Activated effector memory CD4-positive, alpha-beta T cell treated with Interleukin-2 at 50 U/mL for 16 hours (primary cell): ENCODE data around the gene HEATR5B.
"Not testable (repeated sequence)": the region's sequence is repeated elsewhere in the genome, so short reads cannot be mapped to it uniquely, and the experiment has no call there.

Source experiments
- DNase-seq: peaks from one replicate; pipeline ENCODE4 v3.0.0-alpha.2; 2020

Gene HEATR5B

DNA sequence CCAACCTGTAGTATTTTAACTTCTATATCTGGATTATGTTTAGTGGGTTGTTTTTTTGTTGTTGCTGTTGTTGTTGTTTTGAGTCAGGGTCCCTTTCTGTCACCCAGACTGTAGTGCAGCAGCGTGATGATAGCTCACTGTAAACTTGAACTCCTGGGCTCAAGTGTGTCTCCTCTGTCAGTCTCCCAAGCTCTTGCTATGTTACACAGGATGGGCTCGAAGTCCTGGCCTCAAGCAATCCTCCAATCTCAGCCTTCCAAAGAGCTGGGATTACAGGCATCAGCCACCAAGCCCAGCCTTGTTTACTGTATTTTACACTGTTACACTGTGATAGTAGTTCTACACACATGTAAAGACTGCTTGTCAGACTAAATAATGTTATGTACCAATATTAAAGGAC is 108.1 kb downstream of the HEATR5B start:
- no peak for DNase-seq

DNA sequence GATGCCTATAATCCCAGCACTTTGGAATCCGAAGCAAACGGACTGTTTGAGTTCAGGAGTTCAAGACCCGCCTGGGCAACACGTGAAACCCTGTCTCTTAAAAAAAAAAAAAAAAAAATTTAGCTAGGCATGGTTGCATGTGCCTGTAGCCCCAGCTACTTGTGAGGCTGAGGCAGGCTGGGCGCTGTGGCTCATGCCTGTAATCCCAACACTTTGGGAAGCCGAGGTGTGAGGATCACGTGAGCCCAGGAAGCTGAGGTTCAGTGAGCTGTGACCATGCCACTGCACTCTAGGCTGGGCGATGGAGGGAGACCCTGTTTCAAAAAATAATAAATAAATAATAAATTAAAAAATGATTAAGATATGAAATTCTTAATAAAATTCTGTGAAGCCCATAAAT is 108.9 kb downstream of the HEATR5B start:
- no peak for DNase-seq

DNA sequence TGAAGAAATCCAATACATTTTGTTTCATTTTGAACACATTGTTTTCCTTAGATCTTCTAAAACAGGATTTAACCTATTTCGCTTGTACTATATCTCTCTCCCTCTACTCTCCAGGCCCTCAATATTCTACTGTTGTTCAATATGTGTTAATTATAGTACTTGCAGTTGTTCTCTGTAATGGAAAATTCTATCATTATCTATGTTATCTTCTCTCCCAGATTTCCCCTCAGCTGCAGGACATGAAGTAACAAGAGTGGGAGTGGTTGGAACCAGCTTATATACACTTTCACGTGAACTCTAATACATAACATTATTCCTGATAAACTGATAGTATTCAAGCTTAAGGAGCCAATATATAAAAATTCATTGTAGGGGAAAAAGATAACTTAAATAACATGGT is 110.9 kb downstream of the HEATR5B start:
- no peak for DNase-seq

DNA sequence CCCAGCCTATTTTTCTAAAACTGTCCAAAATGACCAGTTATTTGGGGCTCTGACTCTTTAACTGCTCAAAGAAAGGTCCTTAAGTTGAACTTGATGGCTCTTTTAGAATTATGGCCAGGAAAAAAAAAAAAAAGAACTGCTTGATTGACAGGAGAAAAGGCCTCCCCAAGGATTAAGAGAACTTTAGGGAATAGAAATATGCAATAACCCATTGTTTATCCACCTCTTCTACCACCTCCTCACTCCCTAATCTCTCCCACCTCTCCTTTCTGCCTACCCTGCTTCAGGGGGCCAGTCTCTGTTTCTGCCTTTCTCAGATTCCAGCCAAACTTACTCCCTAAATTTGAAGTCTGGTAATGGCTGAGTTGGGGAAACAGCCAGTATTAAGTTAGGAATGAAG is 112.2 kb downstream of the HEATR5B start:
- DNase-seq: no peak

DNA sequence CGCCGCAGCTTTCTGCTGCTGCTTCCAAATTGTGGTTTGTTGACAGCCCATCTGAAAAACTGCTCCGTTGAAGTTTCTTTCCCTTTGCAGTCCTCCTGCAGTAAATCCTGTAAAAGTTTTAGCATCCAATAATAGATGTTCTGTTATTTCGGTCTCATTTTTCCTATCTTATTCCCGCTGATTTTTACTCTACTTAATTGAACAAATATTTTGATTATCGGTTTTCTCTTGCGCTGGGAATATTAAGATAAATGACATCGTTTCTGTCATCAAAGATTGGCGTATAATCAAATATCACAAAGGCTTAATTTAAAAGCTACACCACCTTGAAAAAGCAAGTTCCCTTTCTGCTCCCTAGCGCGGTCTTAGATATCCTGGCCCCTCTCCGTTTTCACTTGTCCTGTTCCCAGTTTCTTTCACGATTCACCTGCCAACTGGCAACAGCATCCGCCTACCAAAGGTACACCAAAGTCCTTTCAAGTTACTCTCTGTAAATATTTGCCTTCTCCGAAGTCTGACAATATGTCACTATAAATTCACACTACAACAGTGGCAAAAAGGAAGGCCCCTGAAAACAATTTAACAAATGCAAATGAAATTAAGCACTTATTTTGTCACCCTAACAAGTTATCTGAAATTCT is 116.8 kb downstream of the HEATR5B start:
- no peak for DNase-seq

DNA sequence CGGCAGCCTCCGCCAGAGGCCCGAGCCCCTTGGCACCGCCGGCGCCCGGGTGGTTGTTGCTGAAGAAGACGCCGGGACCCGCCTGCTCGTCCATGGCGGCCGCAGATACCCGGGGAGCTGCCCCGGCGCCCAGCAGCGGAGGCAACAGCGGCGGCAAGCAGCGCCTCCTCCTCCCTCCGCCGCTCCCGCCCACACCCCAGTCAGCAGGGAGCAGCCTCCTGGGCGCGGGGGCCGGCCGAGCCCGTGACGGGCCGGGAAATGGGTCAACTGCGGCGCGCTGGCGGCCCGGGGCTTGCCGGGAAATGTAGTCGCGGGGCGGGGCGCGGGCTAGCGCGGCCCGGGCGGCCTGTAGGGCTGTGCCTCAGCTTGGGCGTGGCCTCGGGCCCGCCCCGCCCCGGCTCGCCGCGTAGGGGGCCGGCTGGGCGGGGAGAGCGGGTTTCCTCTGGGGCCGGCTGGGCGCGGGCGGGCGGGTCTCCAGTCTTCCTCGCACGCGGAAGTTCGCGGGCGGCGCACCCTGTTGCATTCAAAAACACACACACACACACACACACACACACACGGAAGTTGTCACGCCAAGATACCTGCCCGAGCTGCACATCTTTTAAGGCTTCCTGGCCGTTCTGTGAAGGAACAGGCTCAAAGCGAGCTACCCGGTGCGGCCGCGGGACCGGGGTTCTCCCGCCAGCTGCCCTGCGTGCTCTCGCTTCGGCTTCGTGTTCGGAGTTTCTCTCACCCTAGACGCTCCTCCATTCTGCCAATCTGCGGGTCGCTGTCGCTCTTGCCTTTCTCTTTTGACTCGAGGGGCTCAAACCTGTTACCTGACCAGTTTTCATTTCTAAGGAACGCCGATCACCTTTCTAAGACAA is 117.6 kb downstream of the HEATR5B start, which contains the start of gene STRN:
Gene STRN (minus strand): TSS at position 167 of the 866 bp plus-strand sequence. CDS start 73 bp downstream, at position 94.
- peak; percentile 98 for DNase-seq

DNA sequence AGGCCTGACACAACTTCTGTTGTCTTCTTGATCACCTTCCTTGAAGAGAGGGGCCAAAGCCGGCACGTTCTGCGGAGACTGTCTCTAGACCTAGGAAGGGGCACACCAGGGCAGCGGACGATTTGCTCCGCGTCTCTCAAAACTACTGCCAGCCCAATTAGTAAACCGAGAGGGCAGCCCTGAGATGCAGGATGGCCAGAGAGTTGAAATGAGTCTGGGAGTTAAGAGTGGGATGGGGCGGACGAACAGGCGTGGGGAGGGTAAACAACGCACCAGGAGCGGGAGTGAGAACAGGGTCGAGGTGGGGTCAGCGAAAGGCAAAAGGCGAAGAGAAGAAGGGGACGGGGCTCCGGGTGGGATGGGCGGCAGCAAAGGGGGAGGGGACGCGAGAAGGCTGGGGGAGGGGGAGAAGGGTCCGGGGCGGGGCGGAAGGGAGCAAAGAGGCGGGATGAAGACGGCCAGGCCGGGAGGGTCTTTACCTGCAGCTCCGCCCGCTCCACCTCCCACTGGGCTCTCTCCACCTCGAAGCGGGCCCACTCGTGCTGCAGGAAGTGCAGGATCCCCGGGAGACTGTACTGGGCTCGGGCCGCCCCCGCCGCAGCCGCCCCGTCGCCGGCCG is 118.3 kb downstream of the HEATR5B start:
- DNase-seq: peak; percentile 6

DNA sequence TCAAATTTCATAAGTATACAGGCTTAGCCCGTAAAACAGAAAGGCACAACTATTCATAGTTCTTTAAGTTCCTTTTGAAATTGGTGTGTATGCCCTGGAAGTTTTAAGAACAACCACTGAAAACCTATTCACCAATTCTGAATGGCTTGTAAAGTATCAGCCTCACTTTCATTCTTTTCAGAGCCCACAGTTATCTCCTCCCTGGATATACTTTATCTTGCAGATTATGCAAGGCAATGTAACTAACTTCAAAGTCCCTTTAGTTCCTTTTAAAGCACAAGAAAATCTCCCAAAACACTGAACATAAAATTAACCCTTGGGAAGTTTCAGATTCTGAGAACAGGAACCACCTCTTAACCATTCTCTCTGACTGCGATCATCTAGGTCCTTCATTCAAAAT is 119.0 kb downstream of the HEATR5B start:
- no peak for DNase-seq

DNA sequence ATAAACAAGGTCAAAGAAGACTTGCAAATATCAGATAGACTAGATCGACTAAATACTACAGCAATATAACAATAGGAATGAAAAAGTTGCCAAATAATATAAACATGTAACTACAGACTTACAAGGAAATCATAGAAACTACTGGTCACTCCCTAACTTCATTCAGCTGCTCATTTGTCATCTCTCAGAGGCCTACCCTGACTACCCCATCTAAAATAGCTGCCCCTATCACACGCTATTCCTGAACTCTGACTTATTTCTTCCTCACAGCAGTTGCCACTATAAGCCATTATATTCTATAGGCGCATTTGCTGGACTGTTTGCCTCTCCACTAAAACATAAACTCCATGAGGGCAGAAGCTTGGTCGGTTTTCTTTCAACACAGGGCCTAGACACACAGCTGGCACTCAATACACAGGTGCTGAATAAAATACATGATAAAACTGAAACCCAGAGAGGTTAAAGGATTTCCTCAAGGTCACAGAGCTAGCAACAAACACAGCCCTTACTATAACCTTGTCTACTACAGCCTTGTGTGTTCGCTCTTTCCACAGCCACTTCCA is 119.6 kb downstream of the HEATR5B start:
- no peak for DNase-seq

DNA sequence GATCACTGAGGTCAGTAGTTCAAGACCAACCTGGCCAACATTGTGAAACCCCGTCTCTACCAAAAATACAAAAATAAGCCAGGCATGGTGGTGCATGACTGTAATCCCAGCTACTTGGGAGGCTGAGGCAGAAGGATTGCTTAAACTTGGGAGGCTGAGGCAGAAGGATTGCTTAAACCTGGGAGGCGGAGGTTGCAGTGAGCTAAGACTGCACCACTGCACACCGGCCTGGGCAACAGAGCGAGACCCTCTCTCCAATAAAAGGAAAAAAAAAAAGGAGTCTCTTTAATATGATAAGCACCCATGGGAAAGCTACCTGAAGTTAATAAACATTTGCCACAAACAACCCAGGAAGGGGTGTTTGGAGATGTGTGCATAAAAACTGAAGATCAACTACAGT is 120.4 kb downstream of the HEATR5B start:
- no peak for DNase-seq

DNA sequence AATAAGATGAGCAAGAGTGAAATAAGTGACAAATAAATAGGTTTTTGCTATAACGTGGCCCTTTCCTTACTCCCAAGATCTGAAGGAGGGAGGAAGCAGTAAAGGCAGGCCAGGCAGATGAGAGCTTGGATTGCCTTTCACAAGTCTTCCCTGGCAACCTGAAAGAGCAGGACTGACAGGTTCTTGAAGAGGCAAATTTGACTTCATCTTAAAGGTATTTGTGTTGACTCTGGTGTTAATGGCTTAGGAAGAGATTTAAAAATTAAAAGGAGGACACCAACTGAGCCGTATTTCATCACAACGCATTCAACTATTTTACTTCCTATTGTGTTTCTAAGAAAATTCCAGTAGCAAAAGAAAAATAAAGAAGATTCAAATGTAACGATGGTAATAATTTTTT is 121.1 kb downstream of the HEATR5B start:
- DNase-seq: no peak

DNA sequence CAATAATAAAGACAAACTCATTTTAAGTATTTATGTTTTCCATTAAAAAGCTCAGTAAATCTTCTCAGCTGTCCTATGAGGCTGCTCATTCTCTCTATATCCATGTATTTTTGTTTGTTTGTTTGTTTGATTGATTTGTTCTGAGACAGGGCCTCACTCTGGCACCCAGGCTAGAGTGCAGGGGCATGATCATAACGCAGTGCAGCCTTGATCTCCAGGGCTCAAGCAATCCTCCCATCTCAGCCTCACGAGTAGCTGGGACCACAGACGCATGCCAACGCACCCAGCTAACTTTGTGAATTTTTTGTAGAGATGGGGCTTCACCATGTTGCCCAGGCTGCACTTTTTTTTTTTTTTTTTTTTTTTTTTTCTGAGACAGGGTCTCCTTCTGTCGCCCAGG is 123.4 kb downstream of the HEATR5B start:
- no peak for DNase-seq

DNA sequence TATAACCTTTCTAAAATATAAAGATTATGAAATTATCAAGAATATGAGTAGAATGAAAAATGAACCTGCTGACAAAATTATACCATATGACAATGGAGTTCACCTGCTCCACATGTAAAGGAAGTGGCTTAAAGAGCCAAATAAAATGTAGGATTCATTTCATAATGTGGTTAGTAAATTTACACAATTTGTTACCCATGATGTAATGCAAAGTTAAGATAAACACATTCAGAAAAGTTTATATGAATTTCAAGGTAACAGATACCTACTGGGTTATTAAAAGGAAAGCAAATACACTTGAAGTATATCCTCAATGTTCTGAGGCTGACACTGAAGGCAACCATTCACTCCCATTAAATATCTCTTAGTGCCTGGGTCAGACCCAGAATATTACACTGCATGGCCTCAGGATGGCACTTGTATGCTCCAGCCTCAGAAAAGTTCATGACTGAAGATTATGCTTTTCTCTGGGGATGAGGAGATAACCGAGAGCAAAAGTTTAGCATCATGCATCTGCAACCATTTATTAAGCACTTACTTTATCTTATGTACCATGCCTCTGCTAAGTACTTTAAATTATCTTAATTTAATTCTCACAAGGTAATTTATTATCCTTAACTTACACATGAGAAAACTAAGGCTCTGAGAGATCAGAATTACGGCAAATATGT is 124.0 kb downstream of the HEATR5B start:
- DNase-seq: no peak

DNA sequence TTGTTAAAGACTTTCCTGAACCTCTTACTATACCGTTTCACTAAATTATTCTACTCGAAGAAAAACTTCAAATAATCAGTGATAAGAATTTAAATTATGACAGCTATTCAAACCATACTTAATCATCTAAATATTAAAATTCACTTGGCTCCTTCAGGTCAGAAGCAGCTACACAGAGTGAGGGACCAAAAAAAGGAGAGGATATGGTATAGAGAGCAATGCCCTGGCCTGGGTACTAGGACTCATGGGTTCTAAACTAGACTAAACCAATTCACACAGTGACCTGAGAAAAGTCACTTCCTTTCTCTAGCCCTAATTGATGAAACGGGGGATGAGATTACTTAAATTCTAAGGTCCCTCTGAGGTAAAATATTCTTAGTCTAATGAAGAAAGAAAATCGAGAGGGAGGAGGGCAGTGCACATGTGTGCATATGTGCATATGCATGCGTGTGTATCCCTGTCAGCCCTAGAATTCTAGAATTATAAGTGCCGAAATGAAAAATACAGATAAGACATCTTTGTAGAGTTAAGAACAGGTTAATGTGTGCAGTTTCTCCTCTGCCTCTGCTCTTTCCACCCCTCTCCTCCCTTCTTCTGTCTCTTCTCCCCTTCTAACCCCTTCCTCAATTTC is 129.1 kb downstream of the HEATR5B start:
- DNase-seq: no peak

DNA sequence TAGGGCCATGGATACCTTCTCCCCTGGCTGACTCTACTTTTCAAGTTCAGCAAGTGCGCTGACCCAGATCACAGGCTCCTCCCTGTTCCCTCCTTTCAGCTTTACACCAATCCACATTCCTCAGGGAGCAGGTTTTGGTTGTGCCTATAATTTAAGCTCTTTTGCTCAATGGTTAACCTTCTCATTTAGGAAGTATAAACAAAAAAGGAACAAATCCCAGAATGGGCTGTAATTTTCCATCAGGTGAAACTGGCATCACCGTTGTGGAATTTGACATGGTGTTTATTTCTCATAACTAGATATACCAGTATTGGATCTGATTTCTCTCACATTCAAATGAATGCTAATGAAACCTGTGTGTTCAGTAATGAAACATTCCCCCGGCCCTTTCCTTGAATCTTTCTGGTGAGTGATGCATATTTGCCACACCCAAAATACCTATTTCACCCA is 131.4 kb downstream of the HEATR5B start:
- DNase-seq: no peak

DNA sequence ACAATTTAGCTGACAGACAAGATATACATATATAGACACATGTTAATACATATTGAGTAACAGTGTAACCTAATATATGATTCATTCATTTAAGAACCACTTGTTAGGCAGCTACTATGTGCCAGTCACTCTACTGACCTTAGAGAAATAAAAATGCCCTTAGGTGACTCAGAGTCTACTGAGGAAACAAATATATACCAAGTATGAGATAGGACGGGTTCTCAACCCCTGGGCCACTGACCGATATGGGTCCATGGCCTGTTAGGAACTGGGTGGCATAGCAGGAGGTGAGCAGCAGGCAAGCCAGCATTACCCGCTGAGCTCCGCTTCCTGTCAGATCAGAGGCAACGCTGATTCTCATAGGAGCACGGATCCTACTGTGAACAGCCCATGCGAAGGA is 132.6 kb downstream of the HEATR5B start:
- no peak for DNase-seq

DNA sequence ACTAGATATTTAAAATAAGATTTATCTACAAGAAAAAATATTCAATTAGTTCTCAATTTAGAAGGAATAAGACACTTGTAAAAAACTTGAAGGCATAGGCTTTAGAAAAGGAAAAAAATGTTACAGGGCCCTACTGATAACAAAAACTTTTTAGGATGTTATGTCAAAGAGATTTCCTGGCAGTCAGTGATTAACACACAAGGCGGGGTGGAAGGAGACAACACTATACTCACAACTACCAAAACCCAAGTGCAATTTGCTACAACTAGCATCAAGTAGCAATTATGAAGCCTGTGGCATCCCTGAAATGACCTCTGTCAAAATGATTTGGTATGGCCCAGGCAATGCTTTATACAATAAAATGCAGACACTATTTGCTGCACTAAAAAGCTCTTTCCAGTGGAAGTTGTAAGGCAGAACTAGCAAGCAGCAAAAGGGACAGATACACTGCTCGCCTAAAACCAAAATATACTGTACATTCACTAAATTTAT is 133.1 kb downstream of the HEATR5B start:
- no peak for DNase-seq

DNA sequence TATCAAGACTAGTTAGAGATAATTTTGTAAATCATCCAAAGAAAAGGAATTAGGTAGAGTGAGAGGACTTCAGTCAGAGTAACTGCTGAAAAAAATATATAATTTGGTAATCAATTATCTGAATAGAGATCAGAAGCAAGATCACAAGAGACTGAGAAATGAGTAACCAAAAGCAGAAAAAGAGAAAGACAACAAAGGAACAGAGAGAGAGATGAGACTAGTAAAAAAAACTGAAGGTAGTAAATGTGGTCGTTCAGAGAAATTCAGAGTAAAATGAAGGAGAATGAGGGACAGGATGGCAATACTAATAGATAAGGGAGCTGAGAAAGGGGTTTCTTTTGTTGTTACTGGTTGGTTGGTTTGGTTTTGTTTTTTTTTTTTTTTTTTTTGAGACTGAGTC is 134.3 kb downstream of the HEATR5B start:
- DNase-seq: no peak

DNA sequence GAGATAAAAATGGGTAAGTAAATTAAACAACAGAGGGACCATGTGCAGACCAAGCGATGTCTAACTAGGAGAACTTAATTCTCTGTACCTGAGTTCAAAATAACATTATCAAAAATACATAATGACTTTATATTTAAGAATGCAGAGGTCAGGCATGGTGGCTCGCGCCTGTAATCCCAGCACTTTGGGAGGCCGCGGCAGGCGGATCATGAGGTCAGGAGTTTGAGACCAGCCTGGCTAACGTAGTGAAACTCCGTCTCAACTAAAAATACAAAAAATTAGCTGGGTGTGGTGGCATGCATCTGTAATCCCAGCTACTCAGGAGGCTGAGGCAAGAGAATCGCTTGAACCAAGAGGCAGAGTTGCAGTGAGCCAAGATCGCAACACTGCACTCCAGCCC is 138.9 kb downstream of the HEATR5B start:
- not testable (repeated sequence) for DNase-seq

DNA sequence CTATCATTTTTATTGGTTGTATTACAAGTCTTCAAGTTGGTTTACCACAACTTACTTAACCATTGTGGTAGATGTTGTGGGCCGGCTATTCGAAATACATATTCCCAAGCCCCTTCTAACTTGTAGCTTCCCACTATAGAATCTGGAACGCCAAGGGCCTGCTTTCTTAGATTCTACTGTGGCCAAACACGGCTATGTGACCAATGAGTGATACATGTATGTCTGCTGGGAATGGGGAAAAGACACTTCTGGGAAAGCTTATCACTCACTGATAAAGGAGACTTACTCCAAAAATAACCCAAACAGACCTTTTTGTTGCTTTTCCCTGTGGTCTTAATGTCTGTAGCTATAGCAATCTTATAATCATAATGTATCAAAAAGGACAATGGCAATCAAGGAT is 142.3 kb downstream of the HEATR5B start:
- DNase-seq: no peak

DNA sequence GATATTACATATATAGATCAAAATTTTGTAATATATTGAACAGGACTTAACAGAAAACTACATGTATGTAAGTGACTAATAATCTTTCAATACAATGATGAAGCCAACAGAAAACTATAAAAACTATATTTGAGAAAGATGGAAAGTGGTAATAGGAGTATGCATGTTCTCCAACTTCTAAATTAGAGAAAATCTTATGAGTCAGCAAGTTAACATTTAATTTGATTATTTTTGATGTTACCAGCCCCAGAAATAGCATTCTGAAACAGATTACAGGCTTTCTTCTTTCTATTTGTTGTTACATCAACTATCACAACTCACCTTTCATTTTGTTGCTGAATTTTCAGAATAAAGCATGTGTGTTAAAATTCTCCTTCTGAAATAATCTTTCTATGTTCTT is 147.6 kb downstream of the HEATR5B start:
- not testable (repeated sequence) for DNase-seq

DNA sequence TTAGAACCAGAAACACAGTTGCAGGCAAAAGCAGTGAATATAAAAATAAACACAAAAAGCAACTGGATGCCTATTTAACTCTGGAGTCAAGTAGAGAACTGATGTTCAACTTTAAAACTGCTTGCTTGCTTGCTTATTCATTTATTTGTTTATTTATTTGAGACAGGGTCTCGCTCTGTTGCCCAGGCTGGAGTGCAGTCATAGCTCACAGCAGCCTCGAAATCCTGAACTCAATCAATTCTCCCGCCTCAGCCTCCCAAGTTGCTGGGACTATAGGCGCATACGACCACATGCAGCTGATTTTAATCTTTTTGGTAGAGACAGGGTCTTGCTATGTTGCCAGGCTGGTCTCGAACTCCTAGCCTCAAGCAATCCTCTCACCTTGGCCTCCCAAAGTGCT is 152.5 kb downstream of the HEATR5B start:
- not testable (repeated sequence) for DNase-seq
